Lower leg skin (tissue), 4 donors: ENCODE results near the gene KAZN. TPM values are rescaled to one million over a fixed set of nuclear protein-coding genes. Genes with fewer than 3 reads are reported as not detected.

Experiments used
- DNase-seq, 2 donors: peaks; one replicate each; pipeline ENCODE4 v3.0.0-alpha.2; 2019; ENCODE audit warnings: low spot score in 2 of 2
- H3K4me3 ChIP-seq: fragments of 200-600 bp; sonication (generic); 2 replicates; pipeline ENCODE4 v1.5.1; 2017; ENCODE audit warnings: mild to moderate bottlenecking, low read depth; ENCODE audit not compliant: poor library complexity, severe bottlenecking
- POLR2A ChIP-seq, 2 donors: fragments of 450-650 bp; IDR thresholded peaks; one replicate each; pipeline ENCODE4 v1.6.1; 2016 to 2017; ENCODE audit warnings: antibody characterized with exemption in 2 of 2, mild to moderate bottlenecking in 1 of 2, moderate library complexity in 1 of 2
- WGBS, 2 donors: methylation state at CpG; one replicate each; pipeline ENCODE4 v1.1.5; 2018; 5-methylcytosine and 5-hydroxymethylcytosine counted together
- intact Hi-C: fragments of 100-400 bp; cut with DNase I; formaldehyde crosslinking; loops from one replicate; pipeline ENCODE4 v1.15.0; 2023; ENCODE audit warnings: low total_unique reads
- total RNA-seq, 4 donors: library from RNA; depleted of rRNA; stranded (reverse); fragments of >200 nt; gene quantifications; one replicate each; pipeline ENCODE4 v1.1.0, GENCODE V29; 2016
- TF ChIP-seq, protein P1 (sequence below), 3 donors: fragments of 450-650 bp; IDR thresholded peaks; one replicate each; pipeline ENCODE4 v1.5.1; 2016; ENCODE audit warnings: antibody characterized with exemption in 3 of 3, mild to moderate bottlenecking in 3 of 3, moderate library complexity in 2 of 3

The KAZN gene
- total RNA-seq, 4 donors from 2014 or later: 21.4 to 36.0 (median 28.4) TPM

DNA sequence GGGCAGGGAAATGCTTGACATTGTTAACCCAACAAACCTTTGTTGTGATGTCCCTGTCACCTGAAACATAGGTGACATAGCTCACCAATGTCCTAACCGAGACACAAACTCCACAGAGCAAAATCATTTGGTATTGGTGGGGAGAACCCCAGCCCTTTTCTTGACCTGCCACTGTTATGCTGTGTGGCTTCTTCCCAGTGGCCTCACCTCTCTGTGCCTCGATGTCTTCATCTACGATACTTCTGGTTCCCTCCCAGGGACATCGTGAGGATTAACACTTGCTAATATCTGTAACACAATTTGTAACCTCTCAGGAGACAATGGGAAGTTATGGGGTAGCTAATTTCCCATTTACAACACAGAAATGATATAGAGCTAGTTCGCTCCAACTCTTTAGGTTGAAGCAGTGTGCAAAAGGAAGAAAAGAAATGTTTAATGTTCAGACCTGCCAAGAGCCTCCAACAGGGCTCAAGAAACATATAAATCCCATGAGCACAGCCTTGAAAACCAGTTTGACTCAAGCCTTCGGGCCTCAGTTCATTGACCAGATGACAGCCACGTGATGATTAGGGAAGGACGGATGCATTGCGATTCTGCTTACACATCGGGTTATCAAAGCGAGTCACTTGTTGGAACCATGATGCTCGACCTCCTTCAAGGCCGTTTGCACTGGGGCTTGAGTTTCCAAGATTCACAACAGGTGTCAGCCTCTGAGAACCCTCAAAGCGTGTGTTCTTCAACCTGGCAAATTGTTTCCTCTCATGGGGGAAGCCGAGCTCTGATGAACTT lies 517.3 kb downstream of the KAZN start:
- TF ChIP-seq POLR2A (IDR thresholded peaks at IDR 0.05): no peak
- TF ChIP-seq, protein P1, sequence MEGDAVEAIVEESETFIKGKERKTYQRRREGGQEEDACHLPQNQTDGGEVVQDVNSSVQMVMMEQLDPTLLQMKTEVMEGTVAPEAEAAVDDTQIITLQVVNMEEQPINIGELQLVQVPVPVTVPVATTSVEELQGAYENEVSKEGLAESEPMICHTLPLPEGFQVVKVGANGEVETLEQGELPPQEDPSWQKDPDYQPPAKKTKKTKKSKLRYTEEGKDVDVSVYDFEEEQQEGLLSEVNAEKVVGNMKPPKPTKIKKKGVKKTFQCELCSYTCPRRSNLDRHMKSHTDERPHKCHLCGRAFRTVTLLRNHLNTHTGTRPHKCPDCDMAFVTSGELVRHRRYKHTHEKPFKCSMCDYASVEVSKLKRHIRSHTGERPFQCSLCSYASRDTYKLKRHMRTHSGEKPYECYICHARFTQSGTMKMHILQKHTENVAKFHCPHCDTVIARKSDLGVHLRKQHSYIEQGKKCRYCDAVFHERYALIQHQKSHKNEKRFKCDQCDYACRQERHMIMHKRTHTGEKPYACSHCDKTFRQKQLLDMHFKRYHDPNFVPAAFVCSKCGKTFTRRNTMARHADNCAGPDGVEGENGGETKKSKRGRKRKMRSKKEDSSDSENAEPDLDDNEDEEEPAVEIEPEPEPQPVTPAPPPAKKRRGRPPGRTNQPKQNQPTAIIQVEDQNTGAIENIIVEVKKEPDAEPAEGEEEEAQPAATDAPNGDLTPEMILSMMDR (IDR thresholded peaks at IDR 0.05): no peak
- no peak overlapping the region for H3K4me3 ChIP-seq
- intact Hi-C loops: no loop called here
- WGBS, 2 donors: 94 to 96% methylated on average over 15 of the region's 15 CpGs
- no peak for DNase-seq

DNA sequence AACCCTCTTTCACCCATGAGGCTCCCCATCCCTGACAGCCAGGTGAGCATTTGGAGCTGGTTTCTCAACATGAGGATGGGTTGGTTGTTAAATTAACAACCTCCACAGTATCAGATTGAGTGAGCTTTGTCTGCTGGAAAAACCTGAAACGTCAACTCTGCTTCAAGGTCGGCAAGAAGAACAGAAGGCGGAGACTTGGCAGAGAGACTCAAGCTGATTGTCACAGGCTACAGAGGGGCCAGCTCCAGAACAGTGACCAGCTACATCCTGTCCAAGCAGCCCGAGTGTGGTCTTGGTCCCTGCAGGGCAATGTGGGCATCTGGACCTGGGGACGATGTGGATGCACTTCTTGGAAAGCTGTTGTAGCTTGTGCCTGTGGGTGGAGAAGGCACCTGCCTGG lies 518.5 kb downstream of the KAZN start:
- TF ChIP-seq, protein P1 (IDR thresholded peaks at IDR 0.05): no peak
- no peak for TF ChIP-seq POLR2A (IDR thresholded peaks at IDR 0.05)
- DNase-seq: no peak
- 38 to 53% methylated on average over 5 of the region's 5 CpGs for WGBS, 2 donors
- H3K4me3 ChIP-seq: no peak overlapping the region
- intact Hi-C loops: no loop called here

DNA sequence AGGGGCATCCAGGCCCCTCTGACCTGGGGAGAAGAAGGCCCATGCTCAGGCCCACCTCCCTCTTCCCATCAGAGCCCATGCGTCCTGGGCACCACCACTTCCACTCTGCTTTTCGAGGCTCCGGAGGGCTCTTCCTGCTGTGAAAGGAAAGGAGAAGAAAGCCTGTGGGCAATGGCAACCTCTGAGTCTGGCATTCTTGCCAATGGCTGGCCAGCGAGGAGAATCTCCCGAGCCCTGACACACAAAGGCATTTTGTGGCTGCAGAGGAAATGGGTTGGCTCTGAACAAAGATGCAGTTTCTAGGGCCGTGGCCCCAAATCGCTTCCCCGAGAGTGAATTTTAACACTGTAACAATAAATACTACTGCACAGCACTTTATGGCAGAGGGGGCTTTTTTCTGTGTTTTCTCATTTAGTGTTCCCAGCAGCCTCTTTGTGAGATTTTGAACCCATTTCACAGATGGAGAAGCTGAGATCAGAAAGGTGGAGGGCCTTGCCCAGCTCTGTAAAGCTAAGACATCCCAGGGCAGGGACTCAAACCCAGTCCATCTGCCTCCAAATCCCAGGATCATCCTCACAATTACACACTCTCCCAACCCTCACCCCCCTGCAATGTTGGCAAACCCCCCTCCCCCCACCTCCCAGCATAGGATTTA lies 519.3 kb downstream of the KAZN start:
- no peak overlapping the region for H3K4me3 ChIP-seq
- TF ChIP-seq POLR2A (IDR thresholded peaks at IDR 0.05): no peak
- TF ChIP-seq, protein P1 (IDR thresholded peaks at IDR 0.05): no peak
- DNase-seq: no peak
- intact Hi-C loops: no loop called here
- 78 to 83% methylated on average over 8 of the region's 8 CpGs for WGBS, 2 donors

- WGBS, 2 donors: 94% methylated on average over 5 to 8 of the region's 8 CpGs
- TF ChIP-seq POLR2A (IDR thresholded peaks at IDR 0.05): no peak
Measured at GRCh38 chr1:15118579-15118978, 520.1 kb downstream of the KAZN start.

GRCh38 chr1:15120251-15120945 lies 521.9 kb downstream of the KAZN start:
- DNase-seq: no peak
- no peak overlapping the region for H3K4me3 ChIP-seq
- TF ChIP-seq POLR2A (IDR thresholded peaks at IDR 0.05): no peak
- TF ChIP-seq, protein P1 (IDR thresholded peaks at IDR 0.05): no peak
- intact Hi-C loops: loop anchor here (10.0 kb wide), 1 partner anchor 304 kb away; no protein-coding TSS in a partner anchor
- WGBS, 2 donors: 88 to 89% methylated on average over 13 of the region's 13 CpGs

More at GRCh38 chr1:15118579-15118978, 520.1 kb downstream of the KAZN start:
- intact Hi-C loops: no loop called here
- no peak overlapping the region for H3K4me3 ChIP-seq
- no peak for DNase-seq

GRCh38 chr1:15122331-15122730 lies 523.8 kb downstream of the KAZN start:
- WGBS, 2 donors: 85 to 86% methylated on average over 7 of the region's 7 CpGs
- intact Hi-C loops: loop anchor here (10.0 kb wide), 1 partner anchor 302 kb away; no protein-coding TSS in a partner anchor
- H3K4me3 ChIP-seq: no peak overlapping the region
- TF ChIP-seq, protein P1 (IDR thresholded peaks at IDR 0.05): no peak
- TF ChIP-seq POLR2A (IDR thresholded peaks at IDR 0.05): no peak
- no peak for DNase-seq
